Mesenchymal stem cell (in vitro differentiated cells and primary cell): Measurements from ENCODE around the gene ATP5PF. TPM values are rescaled to one million over a fixed set of nuclear protein-coding genes. Genes with fewer than 3 reads are reported as not detected.
"Not testable (repeated sequence)": the region's sequence is repeated elsewhere in the genome, so short reads cannot be mapped to it uniquely, and the experiment has no call there.

ENCODE experiments used
- DNase-seq: peaks from one replicate; pipeline ENCODE4 v3.0.0-alpha.2; 2013
- H2AFZ ChIP-seq: one replicate; pipeline ENCODE4 v1.6.1; 2013; ENCODE audit warnings: low read depth, mild to moderate bottlenecking, control low read depth, inconsistent platforms, low read length, moderate library complexity
- H2AK5ac ChIP-seq: 2 replicates; pipeline ENCODE4 v1.6.1; 2013; ENCODE audit warnings: low read length, moderate library complexity, mild to moderate bottlenecking, inconsistent platforms; ENCODE audit not compliant: severe bottlenecking
- H2BK120ac ChIP-seq: one replicate; pipeline ENCODE4 v1.6.1; 2013; ENCODE audit warnings: low read depth, mild to moderate bottlenecking, inconsistent platforms, low read length, moderate library complexity
- H2BK12ac ChIP-seq, 2 experiments: one replicate each; pipeline ENCODE4 v1.6.1; 2013; ENCODE audit warnings: inconsistent platforms in 2 of 2, low read length in 2 of 2, mild to moderate bottlenecking in 2 of 2, moderate library complexity in 2 of 2, control low read depth in 1 of 2
- H2BK15ac ChIP-seq: one replicate; pipeline ENCODE4 v1.6.1; 2013; ENCODE audit warnings: mild to moderate bottlenecking, low read depth, inconsistent platforms; ENCODE audit not compliant: poor library complexity, severe bottlenecking
- H2BK5ac ChIP-seq: 2 replicates; pipeline ENCODE4 v1.6.1; 2013; ENCODE audit warnings: low read depth, mild to moderate bottlenecking, low read length, control low read depth, inconsistent platforms; ENCODE audit not compliant: poor library complexity, severe bottlenecking
- H3K14ac ChIP-seq, 2 experiments: one replicate each; pipeline ENCODE4 v1.6.1; 2013; ENCODE audit warnings: inconsistent platforms in 2 of 2, low read length in 2 of 2, control low read depth in 1 of 2, mild to moderate bottlenecking in 1 of 2, moderate library complexity in 1 of 2
- H3K18ac ChIP-seq, 2 experiments: one replicate each; pipeline ENCODE4 v1.6.1; 2013; ENCODE audit warnings: inconsistent platforms in 2 of 2, low read length in 2 of 2, control low read depth in 1 of 2, low read depth in 1 of 2, mild to moderate bottlenecking in 1 of 2
- H3K23ac ChIP-seq, 2 experiments: one replicate each; pipeline ENCODE4 v1.6.1; 2013; ENCODE audit warnings: inconsistent platforms in 2 of 2, low read length in 2 of 2, mild to moderate bottlenecking in 2 of 2, moderate library complexity in 2 of 2, control low read depth in 1 of 2
- H3K27ac ChIP-seq: 2 replicates; pipeline ENCODE4 v1.5.1; 2013; ENCODE audit warnings: mild to moderate bottlenecking, moderate library complexity, low read length, control low read depth, inconsistent platforms; ENCODE audit not compliant: poor library complexity, severe bottlenecking
- H3K27me3 ChIP-seq, 2 experiments: 2 replicates each; pipeline versions ENCODE4 v1.6.1 to v1.7.0; 2013; ENCODE audit warnings: low read length in 2 of 2, mild to moderate bottlenecking in 2 of 2, moderate library complexity in 2 of 2, control low read depth in 1 of 2, inconsistent platforms in 1 of 2; ENCODE audit not compliant: control insufficient read depth in 1 of 2, insufficient read depth in 1 of 2
- H3K36me3 ChIP-seq, 2 experiments: 2 replicates each; pipeline versions ENCODE4 v1.6.1 to v1.7.0; 2013; ENCODE audit warnings: low read length in 2 of 2, control low read depth in 1 of 2, inconsistent platforms in 1 of 2, low read depth in 1 of 2, mild to moderate bottlenecking in 1 of 2; ENCODE audit not compliant: insufficient read depth in 2 of 2, control insufficient read depth in 1 of 2
- H3K4ac ChIP-seq, 2 experiments: one replicate each; pipeline ENCODE4 v1.6.1; 2013; ENCODE audit warnings: inconsistent platforms in 2 of 2, low read length in 2 of 2, mild to moderate bottlenecking in 2 of 2, moderate library complexity in 2 of 2, control low read depth in 1 of 2, low read depth in 1 of 2
- H3K4me1 ChIP-seq: 2 replicates; pipeline ENCODE4 v1.6.1; 2013; ENCODE audit warnings: low read depth, low read length, control low read depth; ENCODE audit not compliant: control insufficient read depth, insufficient read depth
- H3K4me2 ChIP-seq: 2 replicates; pipeline ENCODE4 v1.6.1; 2013; ENCODE audit warnings: low read length, mild to moderate bottlenecking, inconsistent platforms; ENCODE audit not compliant: poor library complexity, severe bottlenecking
- H3K4me3 ChIP-seq, 2 experiments: 2 replicates each; pipeline versions ENCODE4 v1.5.1 to v1.7.0; 2013; ENCODE audit warnings: low read length in 2 of 2, mild to moderate bottlenecking in 2 of 2, control low read depth in 1 of 2, low read depth in 1 of 2; ENCODE audit not compliant: insufficient read depth in 1 of 2
- H3K79me1 ChIP-seq: replicated peaks from 2 replicates; pipeline ENCODE4 v1.6.1; 2013; ENCODE audit warnings: mild to moderate bottlenecking, control low read depth, low read length, inconsistent platforms; ENCODE audit not compliant: poor library complexity, severe bottlenecking
- H3K9ac ChIP-seq: 2 replicates; pipeline ENCODE4 v1.7.0; 2013; ENCODE audit warnings: mild to moderate bottlenecking, low read length, moderate library complexity
- H3K9me3 ChIP-seq: 2 replicates; pipeline ENCODE4 v1.7.0; 2013; ENCODE audit warnings: mild to moderate bottlenecking, low read length; ENCODE audit not compliant: control insufficient read depth
- H4K8ac ChIP-seq: one replicate; pipeline ENCODE4 v1.6.1; 2013; ENCODE audit warnings: inconsistent platforms, mild to moderate bottlenecking, low read length, moderate library complexity
- H4K91ac ChIP-seq: one replicate; pipeline ENCODE4 v1.6.1; 2013; ENCODE audit warnings: mild to moderate bottlenecking, low read length, inconsistent platforms
- WGBS: methylation state at CpG from one replicate; pipeline ENCODE4 v1.1.7; 2013; ENCODE audit warnings: mixed read lengths; 5-methylcytosine and 5-hydroxymethylcytosine counted together
- polyA plus RNA-seq, 2 experiments: library from polyadenylated mRNA; stranded (reverse); fragments of 200-250 nt; gene quantifications; one replicate each; pipeline ENCODE4 v1.2.3, GENCODE V29; 2013

Gene ATP5PF, protein sequence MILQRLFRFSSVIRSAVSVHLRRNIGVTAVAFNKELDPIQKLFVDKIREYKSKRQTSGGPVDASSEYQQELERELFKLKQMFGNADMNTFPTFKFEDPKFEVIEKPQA
- polyA plus RNA-seq (2013, experiment 1 of 2): 306 TPM
- polyA plus RNA-seq (2013, experiment 2 of 2): 317 TPM

DNA sequence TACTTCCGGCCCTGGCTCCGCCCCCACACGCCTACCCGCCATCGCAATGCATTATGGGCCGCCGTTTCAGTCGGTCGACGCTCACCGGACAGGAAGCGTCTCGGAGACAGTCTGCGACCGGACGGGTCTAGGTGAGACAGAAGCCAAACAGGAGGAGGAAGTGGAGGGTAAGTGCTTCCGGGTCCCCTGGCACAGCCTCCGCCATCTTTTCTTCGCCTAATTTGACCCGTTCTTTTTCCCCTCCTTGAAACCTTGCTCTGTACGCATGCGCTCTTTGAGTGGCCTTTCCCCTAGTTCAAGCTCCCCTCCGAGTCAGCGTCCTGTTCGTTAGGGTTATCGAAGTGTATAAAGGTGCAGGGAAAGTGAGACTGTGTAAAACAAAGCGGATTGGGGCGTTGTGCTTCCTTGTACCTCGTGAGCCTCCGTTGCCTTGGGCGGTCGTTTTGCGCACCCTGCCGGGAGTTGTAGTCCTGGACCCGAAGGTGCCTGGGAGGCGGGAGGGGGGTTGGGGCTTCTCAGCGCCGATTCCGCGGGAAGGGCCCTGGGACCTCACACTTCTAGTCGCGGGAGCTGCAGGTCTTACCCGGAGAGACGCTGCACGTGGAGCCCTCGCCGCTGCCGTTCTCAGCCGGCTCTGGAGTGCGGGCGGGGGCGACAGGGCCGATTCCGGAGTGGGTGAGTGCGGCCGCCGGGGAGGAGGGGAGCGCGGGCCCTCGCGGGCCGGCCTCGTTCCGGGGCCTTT is at the start of gene ATP5PF, which contains the start of gene GABPA:
Gene ATP5PF (minus strand): TSS at position 1 of the 742 bp plus-strand sequence. CDS start 5,110 bp downstream, outside the sequence.
Gene GABPA (plus strand): TSS at position 69 of the 742 bp plus-strand sequence. CDS start 6,627 bp downstream, outside the sequence.
- peak; percentile 99 for DNase-seq

DNA sequence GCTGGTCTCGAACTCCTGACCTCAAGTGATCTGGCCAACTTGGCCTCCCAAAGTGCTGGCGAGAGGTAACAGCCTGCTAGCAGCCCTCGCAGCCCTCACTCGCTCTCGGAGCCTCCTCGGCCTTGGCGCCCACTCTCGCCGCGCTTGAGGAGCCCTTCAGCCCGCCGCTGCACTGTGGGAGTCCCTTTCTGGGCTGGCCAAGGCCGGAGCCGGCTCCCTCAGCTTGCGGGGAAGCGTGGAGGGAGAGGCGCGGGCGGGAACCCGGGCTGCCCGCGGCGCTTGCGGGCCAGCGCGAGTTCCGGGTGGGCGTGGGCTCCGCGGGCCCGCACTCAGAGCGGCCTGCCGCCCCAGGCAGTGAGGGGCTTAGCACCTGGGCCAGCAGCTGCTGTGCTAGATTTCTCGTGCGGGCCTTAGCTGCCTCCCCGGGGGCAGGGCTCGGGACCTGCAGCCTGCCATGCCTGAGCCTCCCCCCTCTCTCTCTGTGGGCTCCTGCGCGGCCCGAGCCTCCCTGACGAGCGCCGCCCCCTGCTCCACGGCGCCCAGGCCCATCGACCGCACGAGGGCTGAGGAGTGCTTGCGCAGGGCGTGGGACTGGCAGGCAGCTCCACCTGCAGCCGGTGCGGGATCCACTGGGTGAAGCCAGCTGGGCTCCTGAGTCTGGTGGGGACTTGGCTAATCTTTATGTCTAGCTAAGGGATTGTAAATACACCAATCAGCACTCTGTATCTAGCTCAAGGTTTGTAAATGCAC is 43.6 kb upstream of the ATP5PF start:
- WGBS: 95% methylated on average over 39 of the region's 52 CpGs
- H4K91ac ChIP-seq, H3K27ac ChIP-seq, H2BK5ac ChIP-seq, H2BK15ac ChIP-seq, H3K4me2 ChIP-seq, H3K9ac ChIP-seq, H4K8ac ChIP-seq, H3K18ac ChIP-seq, H3K4me1 ChIP-seq, H3K9me3 ChIP-seq, H3K23ac ChIP-seq, H3K27me3 ChIP-seq, H2BK120ac ChIP-seq, H2AFZ ChIP-seq, H3K4me3 ChIP-seq, H2BK12ac ChIP-seq, H3K14ac ChIP-seq, H2AK5ac ChIP-seq, H3K36me3 ChIP-seq, H3K79me1 ChIP-seq, DNase-seq, H3K4ac ChIP-seq: not testable (repeated sequence)

More for the DNA sequence above, at the start of gene ATP5PF, which contains the start of gene GABPA:
- 2% methylated on average over 39 of the region's 64 CpGs for WGBS
- H3K4me2 ChIP-seq: peak within 1 kb of the TSS; percentile 80
- H2BK5ac ChIP-seq: peak within 1 kb of the TSS; percentile 96
- peak within 1 kb of the TSS; percentile 93 to 99 for H3K18ac ChIP-seq
- H4K91ac ChIP-seq: peak within 1 kb of the TSS; percentile 99
- peaks cover 12% of the 10 kb centered on the region for H3K79me1 ChIP-seq
- peak within 1 kb of the TSS; percentile 99 for H3K27ac ChIP-seq
- no peaks in the 10 kb centered on the region for H3K9me3 ChIP-seq
- no peak within 1 kb of the TSS for H2AK5ac ChIP-seq
- H3K36me3 ChIP-seq: peaks cover 0 to 3% of the 10 kb centered on the region in 2 experiments
- H3K14ac ChIP-seq: peak within 1 kb of the TSS; percentile 18 to 99
- H2BK12ac ChIP-seq: peak within 1 kb of the TSS; percentile 28 to 82
- H3K4me3 ChIP-seq: peak within 1 kb of the TSS; percentile 95 to 97
- peak within 1 kb of the TSS; percentile 100 for H3K9ac ChIP-seq
- peak within 1 kb of the TSS; percentile 99 to 100 for H3K4ac ChIP-seq
- peak within 1 kb of the TSS; percentile 98 for H2BK120ac ChIP-seq
- peak within 1 kb of the TSS; percentile 98 for H2BK15ac ChIP-seq
- peaks cover 6% of the 10 kb centered on the region for H3K4me1 ChIP-seq
- peak within 1 kb of the TSS; percentile 89 for H2AFZ ChIP-seq
- peak within 1 kb of the TSS; percentile 100 for H4K8ac ChIP-seq
- H3K27me3 ChIP-seq: no peaks in the 10 kb centered on the region
- H3K23ac ChIP-seq: peak within 1 kb of the TSS; percentile 41 to 99

DNA sequence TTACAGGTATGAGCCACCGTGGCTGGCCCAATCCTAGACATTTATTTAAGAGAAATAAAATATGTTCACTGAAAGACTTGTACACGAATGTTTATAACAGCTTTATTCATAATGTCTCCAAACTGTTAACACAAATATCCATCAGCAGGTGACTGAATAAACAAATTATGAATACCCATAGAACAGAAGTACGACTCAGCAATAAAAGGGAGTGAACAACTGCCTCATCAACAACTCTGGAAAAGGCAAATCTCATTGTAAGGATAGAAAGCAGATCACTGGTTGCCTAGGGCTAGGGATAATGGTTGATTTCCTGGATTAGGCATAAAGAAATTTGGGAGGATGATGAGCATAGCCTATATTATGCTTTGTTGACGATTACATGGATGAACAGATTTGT is 41.7 kb upstream of the ATP5PF start:
- Histone ChIP-seq H2BK120ac (no peak overlapping the region), H3K4me2 (no peak overlapping the region), H3K4ac (no peak overlapping the region), H3K27ac (no peak overlapping the region), H3K4me1 (no peaks in the 10 kb centered on the region), H3K9me3 (no peaks in the 10 kb centered on the region), H4K91ac (no peak overlapping the region), H4K8ac (no peak overlapping the region), H2BK12ac (no peak overlapping the region), H3K79me1 (no peaks in the 10 kb centered on the region), H2AFZ (no peak overlapping the region), H3K36me3 (no peaks in the 10 kb centered on the region), H3K27me3 (no peaks in the 10 kb centered on the region), H2AK5ac (no peak overlapping the region), H2BK5ac (no peak overlapping the region), H3K4me3 (no peak overlapping the region), H3K23ac (no peak overlapping the region), H3K9ac (no peak overlapping the region), H3K14ac (no peak overlapping the region), H2BK15ac (no peak overlapping the region), H3K18ac (no peak overlapping the region)
- DNase-seq: no peak
- 80% methylated on average over 2 of the region's 4 CpGs for WGBS

DNA sequence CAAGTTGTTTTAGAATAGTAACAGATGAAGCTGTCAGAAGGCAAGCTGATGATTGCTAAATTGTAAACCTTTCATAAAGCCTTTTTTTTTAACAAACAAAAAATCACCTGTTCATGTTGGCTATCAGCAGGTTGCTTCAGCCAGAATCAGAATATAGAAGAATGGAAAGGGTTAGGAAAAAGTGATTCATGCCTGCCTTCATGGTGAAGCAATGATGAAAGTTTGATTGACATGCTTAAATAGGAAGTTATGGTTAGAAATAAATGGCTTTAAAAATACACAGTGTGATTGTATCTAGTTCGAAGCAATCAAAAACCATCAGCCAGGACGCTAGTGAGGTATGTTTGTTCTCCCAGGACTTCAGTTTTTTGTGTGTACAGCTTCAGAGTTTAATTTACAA is 38.0 kb upstream of the ATP5PF start:
- Histone ChIP-seq H3K79me1 (no peaks in the 10 kb centered on the region), H3K18ac (no peak overlapping the region), H2BK12ac (no peak overlapping the region), H3K27ac (no peak overlapping the region), H3K36me3 (peaks cover 0 to 7% of the 10 kb centered on the region in 2 experiments), H2AK5ac (no peak overlapping the region), H4K91ac (no peak overlapping the region), H3K14ac (no peak overlapping the region), H3K23ac (no peak overlapping the region), H4K8ac (no peak overlapping the region), H2BK120ac (no peak overlapping the region), H3K4me1 (no peaks in the 10 kb centered on the region), H3K9me3 (no peaks in the 10 kb centered on the region), H2AFZ (no peak overlapping the region), H2BK5ac (no peak overlapping the region), H3K27me3 (no peaks in the 10 kb centered on the region), H3K9ac (no peak overlapping the region), H2BK15ac (no peak overlapping the region), H3K4ac (no peak overlapping the region), H3K4me2 (no peak overlapping the region), H3K4me3 (no peak overlapping the region)
- no peak for DNase-seq
- 93% methylated on average over 2 of the region's 2 CpGs for WGBS
